ENCODE measurements around the gene STRIT1. TPM values are rescaled to one million over a fixed set of nuclear protein-coding genes. Genes with fewer than 3 reads are reported as not detected.

The STRIT1 gene
- total RNA-seq, 2 donors from 2014 or later = not detected

DNA sequence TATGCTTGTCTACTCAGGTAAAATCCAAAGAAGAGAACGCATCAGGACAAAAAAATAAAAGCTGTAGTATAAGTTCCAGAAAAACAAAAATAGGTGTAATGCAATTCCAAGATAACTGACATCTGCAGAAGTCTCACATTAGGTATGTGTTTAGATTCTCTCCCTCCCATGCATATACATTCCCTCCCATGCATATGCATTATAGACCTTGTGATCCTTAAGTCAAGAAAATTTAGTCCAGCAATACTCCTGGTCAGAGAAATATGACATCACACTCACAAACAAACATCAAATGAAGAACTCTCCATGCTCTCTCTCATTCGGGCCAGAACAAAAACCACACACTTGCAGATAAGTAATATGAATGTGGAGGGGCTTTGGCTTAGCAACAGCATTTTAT is 25.3 kb upstream of the STRIT1 start:
- DNase-seq = no peak
- no peak for ATAC-seq
- intact Hi-C loops (cut with DNase I) = no loop called here

DNA sequence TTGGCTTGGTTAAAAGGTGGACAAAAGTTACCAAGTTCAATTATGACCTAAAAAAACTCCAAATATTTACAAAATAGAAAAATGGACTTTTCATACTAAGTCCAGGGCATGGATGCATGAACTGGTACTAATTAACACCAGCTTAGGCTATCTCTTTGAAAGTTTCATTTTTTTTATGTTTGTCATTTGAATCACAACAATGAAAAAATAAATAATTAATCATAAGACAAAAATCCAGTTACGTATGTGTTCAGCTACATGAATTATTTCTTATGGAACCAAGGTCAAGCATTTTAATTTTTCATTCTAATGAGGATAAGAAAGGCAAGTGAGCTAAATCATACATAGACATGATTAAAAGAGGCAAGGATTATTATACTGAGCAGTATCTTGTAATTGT is 23.7 kb upstream of the STRIT1 start:
- ATAC-seq (no peak), DNase-seq (no peak)
- intact Hi-C loops (cut with DNase I) = no loop called here

GRCh38 chr3:155316426-155316825 is 22.9 kb upstream of the STRIT1 start:
- DNase-seq (no peak), ATAC-seq (no peak)
- intact Hi-C loops (cut with DNase I) = no loop called here

- ATAC-seq = no peak
- intact Hi-C loops (cut with DNase I) = no loop called here
- no peak for DNase-seq
These were observed 20.4 kb upstream of the STRIT1 start for GRCh38 chr3:155313916-155314315.

DNA sequence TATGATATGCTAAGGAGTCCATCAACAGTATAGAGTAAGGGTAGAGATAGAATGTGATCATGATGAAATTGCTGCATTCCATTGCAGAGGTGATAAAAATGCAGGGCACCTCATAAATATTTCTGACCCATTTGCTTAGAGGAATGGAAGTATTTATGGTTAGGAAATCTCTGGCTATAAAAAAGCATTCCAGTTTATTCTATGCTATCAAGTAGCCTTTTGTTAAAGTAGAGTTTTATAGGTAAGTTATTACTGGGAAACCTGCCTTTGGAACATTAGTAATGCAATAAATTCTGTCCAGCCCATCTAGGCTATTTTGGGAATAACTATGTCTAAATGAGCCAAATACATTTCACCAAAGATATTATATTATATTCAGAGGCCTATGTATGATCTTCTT is 19.8 kb upstream of the STRIT1 start:
- intact Hi-C loops (cut with DNase I) = no loop called here
- DNase-seq (no peak), ATAC-seq (no peak)

GRCh38 chr3:155312781-155313180 is 19.3 kb upstream of the STRIT1 start:
- intact Hi-C loops (cut with DNase I) = no loop called here
- DNase-seq (no peak), ATAC-seq (no peak)

GRCh38 chr3:155309581-155309980 is 16.1 kb upstream of the STRIT1 start:
- ATAC-seq = no peak
- no peak for DNase-seq
- intact Hi-C loops (cut with DNase I) = no loop called here

DNA sequence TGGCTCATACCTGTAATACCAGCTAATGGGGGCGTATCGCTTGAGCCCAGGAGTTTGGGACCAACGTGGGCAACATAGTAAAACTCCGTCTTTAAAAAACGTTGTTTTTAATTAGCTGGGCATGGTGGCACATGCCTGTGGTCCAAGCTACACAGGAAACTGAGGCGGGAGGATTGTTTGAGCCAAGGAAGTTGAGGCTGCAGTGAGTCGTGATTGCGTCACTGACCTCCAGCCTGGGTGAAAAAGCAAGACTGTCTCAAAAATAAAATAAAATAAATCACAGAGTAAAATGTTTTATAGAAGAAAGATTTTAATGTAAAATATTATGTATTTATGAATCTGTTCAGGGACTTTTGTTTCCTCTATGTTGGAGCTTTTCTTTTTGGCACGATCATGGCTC is 15.3 kb upstream of the STRIT1 start:
- DNase-seq (no peak), ATAC-seq (no peak)
- intact Hi-C loops (cut with DNase I) = no loop called here

- ATAC-seq = no peak
- DNase-seq = no peak
- intact Hi-C loops (cut with DNase I) = no loop called here
These were observed 13.7 kb upstream of the STRIT1 start for GRCh38 chr3:155307183-155307582.

DNA sequence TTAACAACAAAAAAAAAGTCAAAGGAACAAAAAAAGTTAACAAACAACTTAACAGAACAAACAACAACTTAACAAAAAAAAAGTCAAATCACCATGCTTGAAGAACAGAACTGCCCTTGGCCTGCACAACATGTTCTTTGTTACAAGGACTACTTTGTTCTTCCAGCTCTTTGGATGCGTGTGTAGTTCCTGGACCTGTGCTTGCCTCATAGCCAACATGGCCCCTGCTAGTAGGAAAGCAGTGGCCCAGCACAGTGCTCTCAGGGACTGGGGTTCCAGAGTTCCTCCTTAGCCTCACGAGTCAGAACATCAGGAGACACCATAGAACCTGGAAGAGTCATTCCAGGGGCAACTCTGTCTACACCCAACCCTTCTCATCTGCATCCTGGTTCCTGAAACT is 10.9 kb upstream of the STRIT1 start:
- ATAC-seq = no peak
- no peak for DNase-seq
- intact Hi-C loops (cut with DNase I) = no loop called here

DNA sequence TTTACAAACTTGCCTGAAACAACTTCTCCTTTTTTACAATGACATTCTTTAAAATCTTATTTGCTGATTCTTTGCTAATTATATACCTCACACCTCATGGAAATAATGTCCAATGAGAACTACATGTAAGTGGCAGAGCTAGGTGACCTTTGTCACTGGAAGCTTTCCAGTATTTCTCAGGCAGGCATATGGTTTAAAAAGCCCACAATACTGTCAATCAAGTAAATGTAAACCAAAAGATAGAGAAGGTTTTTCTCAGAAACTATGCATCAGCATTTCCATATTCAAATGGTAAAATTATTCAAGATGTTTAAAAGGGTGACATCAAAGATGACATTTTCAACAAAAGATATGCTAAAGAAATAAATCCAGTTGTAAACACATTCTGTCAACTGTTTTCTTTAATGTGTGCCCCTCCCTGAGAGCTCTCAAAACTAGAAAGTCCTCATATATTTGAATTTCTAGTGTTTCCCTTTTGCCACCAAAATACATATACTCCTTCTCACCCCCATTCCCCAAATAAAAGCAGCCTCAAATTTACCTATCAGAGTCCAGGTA is 10.1 kb upstream of the STRIT1 start:
- no peak for DNase-seq
- intact Hi-C loops (cut with DNase I) = no loop called here
- no peak for ATAC-seq

GRCh38 chr3:155302891-155303290 is 9.4 kb upstream of the STRIT1 start:
- ATAC-seq = no peak
- intact Hi-C loops (cut with DNase I) = no loop called here
- no peak for DNase-seq

GRCh38 chr3:155302481-155302880 is 9.0 kb upstream of the STRIT1 start:
- ATAC-seq (no peak), DNase-seq (no peak)
- intact Hi-C loops (cut with DNase I) = no loop called here

- intact Hi-C loops (cut with DNase I) = no loop called here
- ATAC-seq (no peak), DNase-seq (no peak)
These were observed 3.6 kb upstream of the STRIT1 start for GRCh38 chr3:155297100-155297499.

GRCh38 chr3:155296413-155296812 is 2.9 kb upstream of the STRIT1 start:
- intact Hi-C loops (cut with DNase I) = no loop called here
- ATAC-seq (no peak), DNase-seq (no peak)

GRCh38 chr3:155292693-155293092 is 790 bp downstream of the STRIT1 start:
- ATAC-seq = no peak
- intact Hi-C loops (cut with DNase I) = no loop called here

DNA sequence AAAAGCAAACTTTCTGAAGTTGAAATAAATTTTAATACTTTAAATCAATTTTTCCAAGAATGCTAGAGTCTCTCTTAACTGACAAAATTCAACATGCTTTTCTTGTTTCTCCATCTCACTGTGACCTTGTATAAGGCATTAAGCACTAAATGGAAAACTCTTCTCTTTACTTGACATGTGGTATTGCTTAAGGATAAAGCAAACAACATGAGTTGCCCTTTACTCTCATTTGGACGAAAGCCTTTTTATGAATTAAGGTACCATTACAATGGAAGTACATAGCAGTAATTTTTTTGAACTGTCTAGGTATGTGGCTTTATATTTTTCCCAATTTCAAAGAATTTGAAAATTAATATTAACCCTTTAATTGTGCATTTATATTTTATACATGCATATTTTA is 1.4 kb downstream of the STRIT1 start:
- no peak for DNase-seq
- intact Hi-C loops (cut with DNase I) = no loop called here
- no peak for ATAC-seq

More at GRCh38 chr3:155292693-155293092, 790 bp downstream of the STRIT1 start:
- DNase-seq = no peak

GRCh38 chr3:155286736-155287135 is 6.7 kb downstream of the STRIT1 start:
- intact Hi-C loops (cut with DNase I) = no loop called here
- ATAC-seq (no peak), DNase-seq (no peak)

- DNase-seq = no peak
- no peak for ATAC-seq
- intact Hi-C loops (cut with DNase I) = no loop called here
These were observed 7.5 kb downstream of the STRIT1 start for GRCh38 chr3:155285936-155286335.

- intact Hi-C loops (cut with DNase I) = no loop called here
- DNase-seq (no peak), ATAC-seq (no peak)
These were observed 10.1 kb downstream of the STRIT1 start for GRCh38 chr3:155283092-155284056.
